ENCODE measurements around the gene CAPZB. TPM values are rescaled to one million over a fixed set of nuclear protein-coding genes. Genes with fewer than 3 reads are reported as not detected.

The CAPZB gene
- 58.5 and 72.9 TPM in 2 replicates for total RNA-seq

GRCh38 chr1:19485362-19486187, at the start of gene CAPZB:
Gene CAPZB (minus strand): TSS chr1:19485539. CDS start chr1:19485438, 101 bp downstream.

GRCh38 chr1:19311931-19312781, 173.2 kb downstream of the CAPZB start, which contains the start of the genes AKR7A2 and SLC66A1:
Gene AKR7A2 (minus strand): TSS chr1:19312144. CDS start chr1:19312124, 20 bp downstream.
Gene SLC66A1 (plus strand): TSS chr1:19312326. CDS start chr1:19317678, 5,352 bp downstream.

Other genes with a start within 250 kb of the CAPZB start
- gene EMC1, start 234.0 kb downstream of the CAPZB start, total RNA-seq: 45.4 and 47.1 TPM in 2 replicates
- 39.5 and 82.8 TPM in 2 replicates for gene MRTO4, start 233.7 kb downstream of the CAPZB start, total RNA-seq
- 0.16 TPM in 1 of 2 replicates, not detected in the other for gene AKR7A3, start 196.8 kb downstream of the CAPZB start, total RNA-seq
- 118 and 120 TPM in 2 replicates for gene AKR7A2, start 173.4 kb downstream of the CAPZB start, total RNA-seq
- 16.3 and 16.4 TPM in 2 replicates for gene SLC66A1, start 173.2 kb downstream of the CAPZB start, total RNA-seq
- gene NBL1, start 158.8 kb upstream of the CAPZB start, total RNA-seq: 49.4 and 69.3 TPM in 2 replicates
- gene HTR6, start 179.3 kb upstream of the CAPZB start, total RNA-seq: not detected in 2 replicates